Caco-2 (cell line): ENCODE data around the gene G2E3. TPM values are rescaled to one million over a fixed set of nuclear protein-coding genes. Genes with fewer than 3 reads are reported as not detected.

Source experiments
- BruUV-seq: library from RNA; stranded (reverse); fragments of 400-500 nt; replicated peaks from 2 replicates; lab custom pipeline; 2021; lab: Mats Ljungman, UMichigan
- CTCF ChIA-PET: fragments of 300-600 bp; sonication (Branson Sonifier 250); formaldehyde crosslinking; loops from one replicate; lab custom pipeline; 2022; ENCODE audit warnings: antibody characterized with exemption; lab: Charles Lee
- POLR2A ChIA-PET: fragments of 300-600 bp; sonication (Branson Sonifier 250); formaldehyde crosslinking; loops from one replicate; lab custom pipeline; 2022; ENCODE audit warnings: antibody characterized with exemption; lab: Charles Lee
- DNase-seq, 2 experiments: peaks; one replicate each; pipeline versions ENCODE4 v3.0.0 to v3.0.0-alpha.2; 2020 to 2022
- H3K27me3 ChIP-seq: replicated peaks from 2 replicates; pipeline ENCODE4 v1.6.0; 2011; ENCODE audit warnings: low read length; ENCODE audit not compliant: control insufficient read depth, insufficient read depth
- H3K36me3 ChIP-seq: 2 replicates; pipeline ENCODE4 v1.5.1; 2011; ENCODE audit warnings: low read length; ENCODE audit not compliant: control insufficient read depth, insufficient read depth
- H3K4me1 ChIP-seq: fragments of 250-450 bp; sonication (Bioruptor Pico); 2 replicates; pipeline ENCODE4 v1.5.1; 2020; ENCODE audit warnings: mild to moderate bottlenecking
- H3K4me3 ChIP-seq: 2 replicates; pipeline ENCODE4 v1.5.1; 2011; ENCODE audit warnings: low read depth, mild to moderate bottlenecking, control low read depth, low read length
- H3K9me3 ChIP-seq: fragments of 250-450 bp; sonication (Bioruptor Pico); 2 replicates; pipeline ENCODE4 v1.5.1; 2020; ENCODE audit warnings: mild to moderate bottlenecking, moderate library complexity
- H3K27ac Mint-ChIP-seq: one replicate; pipeline ENCODE4 v1.8.0; 2022; ENCODE audit warnings: mixed read lengths; ENCODE audit not compliant: unreplicated experiment
- H3K27me3 Mint-ChIP-seq: one replicate; pipeline ENCODE4 v1.8.0; 2022; ENCODE audit warnings: mixed read lengths; ENCODE audit not compliant: insufficient read depth, unreplicated experiment
- H3K36me3 Mint-ChIP-seq: one replicate; pipeline ENCODE4 v1.8.0; 2022; ENCODE audit warnings: mild to moderate bottlenecking, mixed read lengths; ENCODE audit not compliant: insufficient read depth, unreplicated experiment
- H3K4me1 Mint-ChIP-seq: one replicate; pipeline ENCODE4 v1.8.0; 2022; ENCODE audit warnings: low read depth, mixed read lengths; ENCODE audit not compliant: unreplicated experiment
- H3K4me3 Mint-ChIP-seq: one replicate; pipeline ENCODE4 v1.8.0; 2022; ENCODE audit warnings: mild to moderate bottlenecking, moderate library complexity, mixed read lengths; ENCODE audit not compliant: unreplicated experiment
- H3K9me3 Mint-ChIP-seq: one replicate; pipeline ENCODE4 v1.8.0; 2022; ENCODE audit warnings: mixed read lengths; ENCODE audit not compliant: unreplicated experiment
- intact Hi-C: fragments of 100-400 bp; cut with micrococcal nuclease; formaldehyde crosslinking; loops from one replicate; pipeline ENCODE4 v1.10.0; 2022; ENCODE audit not compliant: unreplicated experiment
- total RNA-seq: library from RNA; stranded (reverse); gene quantifications from 2 replicates; pipeline ENCODE4 v1.2.3, GENCODE V29; 2022
- TF ChIP-seq, protein P1 (sequence below), 2 experiments: fragments of 200-600 bp in 1 of 2; IDR thresholded peaks; 1 replicate in 1 of 2; 2 replicates in 1 of 2; pipeline versions ENCODE4 v1.5.1 to v1.8.0; 2011 to 2022; ENCODE audit warnings: antibody characterized with exemption in 1 of 2, control low read depth in 1 of 2, inconsistent platforms in 1 of 2, low read depth in 1 of 2, low read length in 1 of 2, mild to moderate bottlenecking in 1 of 2, moderate library complexity in 1 of 2; ENCODE audit not compliant: insufficient read depth in 1 of 2, severe bottlenecking in 1 of 2, unreplicated experiment in 1 of 2

The G2E3 gene
- total RNA-seq, 1 experiment from 2014 or later = 25.1 TPM

DNA sequence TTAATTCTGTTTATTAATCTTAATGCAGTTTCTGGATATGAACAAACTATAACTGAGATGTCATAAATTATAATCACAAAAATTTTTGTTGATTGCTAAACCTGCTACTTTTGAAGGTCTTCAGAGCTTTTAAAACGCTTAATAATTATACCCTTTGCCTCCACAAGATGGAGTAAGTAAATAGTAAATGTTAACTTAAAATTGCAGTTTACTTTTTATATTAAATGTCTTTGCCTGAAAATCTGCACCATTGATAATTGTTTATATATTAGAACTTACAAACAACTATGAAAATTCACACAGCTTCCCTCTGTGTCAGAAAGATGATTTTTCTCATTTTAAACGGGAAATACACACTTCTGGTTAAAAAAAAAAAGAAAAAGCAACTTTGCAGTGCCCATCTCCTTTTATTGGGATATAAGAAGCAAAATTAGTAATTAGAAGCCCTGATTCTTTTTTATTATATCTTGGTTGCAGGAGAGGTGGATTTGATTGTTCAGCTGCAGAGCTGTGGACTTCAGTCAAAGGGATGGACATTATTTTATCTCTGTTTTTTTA lies 98.7 kb downstream of the G2E3 start:
- ChIA-PET POLR2A (no interaction called here), CTCF (interaction anchor here (0.8 kb wide), 1 partner anchor 35 kb away, joined by 3 read pairs; no protein-coding TSS in a partner anchor)
- Mint-ChIP-seq H3K4me3 (no peak overlapping the region), H3K9me3 (no peaks in the 10 kb centered on the region), H3K27ac (no peak overlapping the region), H3K27me3 (no peaks in the 10 kb centered on the region), H3K36me3 (peaks cover 21% of the 10 kb centered on the region), H3K4me1 (no peaks in the 10 kb centered on the region)
- DNase-seq = no peak
- no peak overlapping the region for H3K4me3 ChIP-seq
- H3K4me1 ChIP-seq = no peaks in the 10 kb centered on the region
- H3K27me3 ChIP-seq = no peaks in the 10 kb centered on the region
- TF ChIP-seq, protein P1, sequence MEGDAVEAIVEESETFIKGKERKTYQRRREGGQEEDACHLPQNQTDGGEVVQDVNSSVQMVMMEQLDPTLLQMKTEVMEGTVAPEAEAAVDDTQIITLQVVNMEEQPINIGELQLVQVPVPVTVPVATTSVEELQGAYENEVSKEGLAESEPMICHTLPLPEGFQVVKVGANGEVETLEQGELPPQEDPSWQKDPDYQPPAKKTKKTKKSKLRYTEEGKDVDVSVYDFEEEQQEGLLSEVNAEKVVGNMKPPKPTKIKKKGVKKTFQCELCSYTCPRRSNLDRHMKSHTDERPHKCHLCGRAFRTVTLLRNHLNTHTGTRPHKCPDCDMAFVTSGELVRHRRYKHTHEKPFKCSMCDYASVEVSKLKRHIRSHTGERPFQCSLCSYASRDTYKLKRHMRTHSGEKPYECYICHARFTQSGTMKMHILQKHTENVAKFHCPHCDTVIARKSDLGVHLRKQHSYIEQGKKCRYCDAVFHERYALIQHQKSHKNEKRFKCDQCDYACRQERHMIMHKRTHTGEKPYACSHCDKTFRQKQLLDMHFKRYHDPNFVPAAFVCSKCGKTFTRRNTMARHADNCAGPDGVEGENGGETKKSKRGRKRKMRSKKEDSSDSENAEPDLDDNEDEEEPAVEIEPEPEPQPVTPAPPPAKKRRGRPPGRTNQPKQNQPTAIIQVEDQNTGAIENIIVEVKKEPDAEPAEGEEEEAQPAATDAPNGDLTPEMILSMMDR (IDR thresholded peaks at IDR 0.05; ENCODE audit: insufficient read depth in 1 of 2, low read depth in 1 of 2, low read length in 1 of 2, severe bottlenecking in 1 of 2, unreplicated experiment in 1 of 2) = peak; percentile 17 to 39
- H3K9me3 ChIP-seq = no peaks in the 10 kb centered on the region
- intact Hi-C loops = loop anchor here (2.0 to 10.0 kb wide), 3 partner anchors 99 to 249 kb away; partner anchors contain the start of gene COCH
- BruUV-seq = no TSS peak
- H3K36me3 ChIP-seq = no peaks in the 10 kb centered on the region; the same call in 1 of the 2 replicates

- ChIA-PET CTCF (no interaction called here), POLR2A (no interaction called here)
- Histone ChIP-seq H3K36me3 (no peaks in the 10 kb centered on the region; the same call in 1 of the 2 replicates), H3K4me1 (no peaks in the 10 kb centered on the region), H3K9me3 (no peaks in the 10 kb centered on the region), H3K4me3 (no peak overlapping the region), H3K27me3 (no peaks in the 10 kb centered on the region)
- TF ChIP-seq, protein P1 (IDR thresholded peaks at IDR 0.05; ENCODE audit: insufficient read depth in 1 of 2, low read depth in 1 of 2, low read length in 1 of 2, severe bottlenecking in 1 of 2, unreplicated experiment in 1 of 2) = no peak
- intact Hi-C loops = loop anchor here (10.0 kb wide), 1 partner anchor 216 kb away; the partner anchor contains the start of gene COCH
- Mint-ChIP-seq H3K4me1 (no peaks in the 10 kb centered on the region), H3K36me3 (peaks cover 23% of the 10 kb centered on the region), H3K9me3 (no peaks in the 10 kb centered on the region), H3K4me3 (no peak overlapping the region), H3K27me3 (no peaks in the 10 kb centered on the region), H3K27ac (no peak overlapping the region)
- no peak for DNase-seq
- no TSS peak for BruUV-seq
Measured at GRCh38 chr14:30658645-30659044, 99.7 kb downstream of the G2E3 start.

DNA sequence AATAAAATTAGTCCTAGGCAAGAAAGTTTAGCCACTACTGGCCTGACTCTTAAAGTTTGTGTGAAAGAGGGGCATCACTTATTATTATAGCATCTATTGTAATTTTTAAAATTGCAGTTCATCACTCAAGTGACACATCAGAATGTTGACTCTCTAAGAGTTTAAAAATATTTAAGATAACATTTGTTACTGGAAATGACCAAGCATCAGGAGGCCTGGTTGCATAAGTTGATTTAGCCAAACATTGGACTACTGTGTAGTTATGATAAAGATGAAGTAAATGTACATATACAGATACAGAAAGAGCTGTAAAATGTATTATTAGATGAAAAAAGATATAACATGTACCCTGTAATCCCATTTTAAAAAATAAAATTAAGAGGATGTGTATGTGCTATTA lies 110.6 kb downstream of the G2E3 start:
- H3K9me3 Mint-ChIP-seq = peaks cover 14% of the 10 kb centered on the region
- no TSS peak for BruUV-seq
- no peak overlapping the region for H3K27ac Mint-ChIP-seq
- H3K36me3 Mint-ChIP-seq = peaks cover 9% of the 10 kb centered on the region
- no peak overlapping the region for H3K4me3 ChIP-seq
- intact Hi-C loops = no loop called here
- TF ChIP-seq, protein P1 (IDR thresholded peaks at IDR 0.05; ENCODE audit: insufficient read depth in 1 of 2, low read depth in 1 of 2, low read length in 1 of 2, severe bottlenecking in 1 of 2, unreplicated experiment in 1 of 2) = no peak
- no peaks in the 10 kb centered on the region for H3K4me1 ChIP-seq
- no peaks in the 10 kb centered on the region for H3K27me3 Mint-ChIP-seq
- H3K4me3 Mint-ChIP-seq = no peak overlapping the region
- CTCF ChIA-PET = no interaction called here
- DNase-seq = no peak
- H3K4me1 Mint-ChIP-seq = no peaks in the 10 kb centered on the region
- H3K9me3 ChIP-seq = no peaks in the 10 kb centered on the region
- POLR2A ChIA-PET = no interaction called here
- no peaks in the 10 kb centered on the region for H3K27me3 ChIP-seq
- no peaks in the 10 kb centered on the region; the same call in 1 of the 2 replicates for H3K36me3 ChIP-seq

Other genes with a start within 250 kb of the G2E3 start
- gene SCFD1, start 63.2 kb downstream of the G2E3 start, total RNA-seq = 78.1 and 89.4 TPM in 2 replicates